GM12875 (cell line): Measurements from ENCODE around the gene SNPH.

ENCODE experiments used
- H3K4me3 ChIP-seq: one replicate; pipeline ENCODE4 v1.5.1; 2011; ENCODE audit warnings: low read depth, low read length, control low read depth
- CTCF ChIP-seq: IDR thresholded peaks from 2 replicates; pipeline ENCODE4 v1.5.1; 2011; ENCODE audit warnings: low read depth, mild to moderate bottlenecking, control low read depth, inconsistent platforms, low read length, moderate library complexity, borderline replicate concordance; ENCODE audit not compliant: insufficient read depth

The SNPH gene

GRCh38 chr20:1298888-1299511 lies 32.9 kb downstream of the SNPH start:
- TF ChIP-seq CTCF, result no peak
- no peak overlapping the region for H3K4me3 ChIP-seq

DNA sequence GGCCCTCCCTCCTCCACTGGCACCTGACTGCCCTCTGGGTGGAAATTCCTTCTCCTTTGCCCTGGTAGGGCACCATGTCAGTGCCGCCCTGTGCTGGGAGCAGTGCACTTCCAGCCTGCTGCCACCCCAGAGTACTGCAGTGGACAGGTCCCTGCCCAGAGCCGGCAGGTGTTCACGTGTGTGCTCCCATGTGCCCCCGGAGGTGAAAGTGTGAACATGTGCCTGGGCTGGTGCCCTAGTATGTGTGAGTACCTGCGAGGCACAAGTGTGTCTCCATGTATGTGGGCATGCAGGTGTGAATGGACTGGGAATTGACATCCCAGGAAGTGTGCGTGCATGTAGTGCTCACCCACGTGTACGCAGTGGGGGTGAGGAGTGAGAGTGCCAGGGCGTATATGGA lies 33.4 kb downstream of the SNPH start:
- peak; percentile 62 for TF ChIP-seq CTCF
- no peak overlapping the region for H3K4me3 ChIP-seq

DNA sequence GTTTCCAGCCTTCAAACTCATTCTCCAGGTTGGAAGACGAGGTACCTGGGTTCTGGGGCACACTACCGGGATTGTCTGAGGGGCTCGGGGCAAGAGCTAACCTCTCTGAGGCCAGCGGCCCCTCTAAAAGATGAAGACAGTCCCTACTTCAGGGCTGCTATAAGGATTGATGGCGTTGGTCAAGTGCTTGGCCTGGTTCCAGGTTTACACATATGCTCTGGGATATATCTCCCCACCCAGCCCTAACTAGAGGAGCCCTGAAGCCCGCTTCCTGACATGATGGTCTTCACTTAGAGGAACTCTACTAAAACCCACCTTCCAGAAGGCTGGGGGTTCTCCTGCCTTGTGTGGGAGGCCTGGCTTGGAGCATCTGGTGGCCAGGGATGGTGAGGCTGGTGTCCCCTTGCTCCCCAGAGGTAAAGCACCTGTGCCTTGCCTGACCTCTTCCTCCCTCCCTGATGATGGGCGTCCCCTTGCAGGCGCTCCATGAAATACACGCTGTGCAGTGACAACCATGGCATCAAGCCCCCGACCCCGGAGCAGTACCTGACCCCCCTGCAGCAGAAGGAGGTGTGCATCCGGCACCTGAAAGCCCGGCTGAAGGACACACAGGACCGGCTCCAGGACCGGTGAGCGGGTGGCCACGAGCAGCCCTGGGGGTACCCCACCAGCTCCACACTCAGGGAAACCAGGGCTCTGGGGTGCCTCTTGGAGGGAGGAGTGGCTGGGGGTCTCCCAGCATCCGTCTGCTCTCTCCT lies 34.2 kb downstream of the SNPH start:
- H3K4me3 ChIP-seq, result no peak overlapping the region
- TF ChIP-seq CTCF, result no peak

- no peak for TF ChIP-seq CTCF
- no peak overlapping the region for H3K4me3 ChIP-seq
Observed at GRCh38 chr20:1301031-1301529, 35.0 kb downstream of the SNPH start.

DNA sequence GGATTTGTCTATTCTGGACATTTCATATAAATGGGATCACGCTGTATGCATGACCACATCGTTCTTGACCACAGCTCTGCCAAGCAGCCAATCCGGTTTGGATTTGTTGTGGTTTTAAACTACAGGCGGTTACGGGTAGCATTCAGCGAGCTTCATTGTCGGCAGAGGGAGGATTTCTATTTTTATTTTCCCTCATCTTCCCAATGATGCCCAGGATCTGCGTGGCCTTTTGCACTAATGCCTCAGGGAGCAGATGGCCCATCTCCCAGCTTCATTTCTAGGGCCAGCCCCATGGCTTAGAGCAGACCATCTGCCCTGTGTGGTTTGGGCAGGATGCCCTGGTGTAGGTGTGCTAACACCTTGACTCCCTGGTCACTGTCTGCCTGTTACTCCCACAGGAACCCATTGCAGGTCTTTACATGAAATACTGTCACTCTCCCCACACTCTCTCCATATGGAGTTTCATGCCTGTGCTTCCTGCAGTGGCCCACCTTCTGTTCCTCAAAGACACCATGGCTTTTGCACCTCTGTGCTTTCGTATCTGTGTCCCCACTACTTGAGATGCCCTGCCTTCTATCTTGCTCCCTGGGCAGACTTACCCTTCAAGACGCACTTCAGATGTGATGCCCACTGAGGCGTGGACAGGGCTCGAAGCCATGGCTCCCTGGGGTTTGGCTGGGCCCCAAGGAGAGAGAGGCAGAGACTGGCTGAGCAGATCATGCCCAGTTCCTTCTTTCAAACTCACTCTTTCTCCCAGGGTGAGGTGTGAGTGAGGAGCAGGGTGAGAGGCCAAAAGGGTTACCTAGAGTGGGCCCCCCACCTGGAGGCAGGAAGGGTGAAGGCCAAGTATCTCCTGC lies 36.8 kb downstream of the SNPH start:
- TF ChIP-seq CTCF, result no peak
- H3K4me3 ChIP-seq, result no peak overlapping the region

- no peak overlapping the region for H3K4me3 ChIP-seq
- no peak for TF ChIP-seq CTCF
Observed at GRCh38 chr20:1304710-1305515, 38.8 kb downstream of the SNPH start.
